Endothelial cell of umbilical vein (primary cell): Measurements from ENCODE around the gene FER. TPM values are rescaled to one million over a fixed set of nuclear protein-coding genes. Genes with fewer than 3 reads are reported as not detected.

ENCODE experiments used
- BruUV-seq: library from RNA; stranded (reverse); fragments of 400-500 nt; replicated peaks from 2 replicates; lab custom pipeline; 2021; lab: Mats Ljungman, UMichigan
- CTCF ChIA-PET: fragments of 300-600, 350-600 bp; sonication (Branson Sonifier 250); formaldehyde crosslinking; loops from one replicate; lab custom pipeline; 2021; ENCODE audit warnings: antibody characterized with exemption, inconsistent platforms; lab: Charles Lee
- POLR2A ChIA-PET: fragments of 300-600, 350-600 bp; sonication (Branson Sonifier 250); formaldehyde crosslinking; loops from one replicate; lab custom pipeline; 2021; ENCODE audit warnings: antibody characterized with exemption, inconsistent platforms; lab: Charles Lee
- DNase-seq: peaks from one replicate; pipeline ENCODE4 v3.0.0-alpha.2; 2011; ENCODE audit warnings: low read depth, low spot score
- FAIRE-seq: peaks from 2 replicates; lab custom pipeline; 2011; peaks lifted over from hg19 to GRCh38; lab: Jason Lieb, UNC
- H2AFZ ChIP-seq: 2 replicates; pipeline ENCODE4 v1.6.0; 2012; ENCODE audit warnings: low read depth, low read length, control low read depth, inconsistent platforms
- H3K27ac ChIP-seq: 2 replicates; pipeline ENCODE4 v1.5.1; 2011; ENCODE audit warnings: low read depth, mild to moderate bottlenecking, control low read depth, low read length, moderate library complexity; ENCODE audit not compliant: insufficient read depth
- H3K27me3 ChIP-seq, 2 experiments: 2 replicates each; pipeline versions ENCODE4 v1.6.0 to v1.6.1; 2011; ENCODE audit warnings: low read length in 2 of 2, mixed read lengths in 1 of 2; ENCODE audit not compliant: control insufficient read depth in 2 of 2, insufficient read depth in 2 of 2
- H3K36me3 ChIP-seq, 2 experiments: 2 replicates in 1 of 2; 3 replicates in 1 of 2; pipeline ENCODE4 v1.5.1; 2011; ENCODE audit warnings: low read length in 2 of 2, mild to moderate bottlenecking in 1 of 2, moderate library complexity in 1 of 2; ENCODE audit not compliant: control insufficient read depth in 2 of 2, insufficient read depth in 2 of 2; ENCODE audit errors: extremely low read depth in 1 of 2
- H3K4me1 ChIP-seq: 3 replicates; pipeline ENCODE4 v1.5.1; 2011; ENCODE audit warnings: mild to moderate bottlenecking, low read length; ENCODE audit not compliant: control insufficient read depth, insufficient read depth; ENCODE audit errors: extremely low read depth
- H3K4me2 ChIP-seq: 2 replicates; pipeline ENCODE4 v1.6.1; 2011; ENCODE audit warnings: low read length, control low read depth, mixed read lengths; ENCODE audit not compliant: insufficient read depth
- H3K4me3 ChIP-seq, 3 experiments: fragments of 200-600 bp in 1 of 3; sonication (generic), shearing (Covaris generic) in 1 of 3; replicated peaks in 1 of 3; 2 replicates each; pipeline ENCODE4 v1.5.1; 2011 to 2016; ENCODE audit warnings: control low read depth in 3 of 3, low read length in 3 of 3, mild to moderate bottlenecking in 2 of 3, inconsistent platforms in 1 of 3, low read depth in 1 of 3, moderate library complexity in 1 of 3; ENCODE audit not compliant: insufficient read depth in 1 of 3
- H3K79me2 ChIP-seq: 2 replicates; pipeline ENCODE4 v1.6.0; 2012; ENCODE audit warnings: low read length, inconsistent platforms; ENCODE audit not compliant: control insufficient read depth, insufficient read depth
- H3K9ac ChIP-seq: replicated peaks from 2 replicates; pipeline ENCODE3; 2011; ENCODE audit warnings: low read length, control low read depth; ENCODE audit not compliant: insufficient read depth; ENCODE audit errors: extremely low read depth
- H3K9me1 ChIP-seq: replicated peaks from 3 replicates; pipeline ENCODE4 v1.6.0; 2011; ENCODE audit warnings: mild to moderate bottlenecking, low read length; ENCODE audit not compliant: control insufficient read depth, insufficient read depth; ENCODE audit errors: extremely low read depth
- H3K9me3 ChIP-seq: replicated peaks from 2 replicates; pipeline ENCODE4 v1.5.1; 2012; ENCODE audit warnings: low read length, inconsistent platforms; ENCODE audit not compliant: control insufficient read depth, insufficient read depth
- H4K20me1 ChIP-seq: replicated peaks from 2 replicates; pipeline ENCODE3; 2011; ENCODE audit warnings: mild to moderate bottlenecking, low read length; ENCODE audit not compliant: control insufficient read depth, insufficient read depth; ENCODE audit errors: extremely low read depth
- EZH2 ChIP-seq: IDR thresholded peaks from 2 replicates; pipeline ENCODE4 v1.6.1; 2012; ENCODE audit warnings: borderline replicate concordance, low read depth, mild to moderate bottlenecking, moderate library complexity, low read length, inconsistent platforms; ENCODE audit not compliant: severe bottlenecking
- FOS ChIP-seq: IDR thresholded peaks from 2 replicates; pipeline ENCODE4 v1.6.1; 2011; ENCODE audit warnings: mild to moderate bottlenecking, low read length, moderate library complexity, borderline replicate concordance; ENCODE audit not compliant: insufficient read depth
- GATA2 ChIP-seq: IDR thresholded peaks from 2 replicates; pipeline ENCODE4 v1.7.0; 2011; ENCODE audit warnings: low read depth, mild to moderate bottlenecking, moderate library complexity, mixed read lengths, low read length; ENCODE audit not compliant: insufficient read length, insufficient read depth
- JUN ChIP-seq: IDR thresholded peaks from 2 replicates; pipeline ENCODE4 v1.6.1; 2011; ENCODE audit warnings: borderline replicate concordance, low read depth; ENCODE audit not compliant: insufficient read length, insufficient read depth
- MAX ChIP-seq: IDR thresholded peaks from 2 replicates; pipeline ENCODE4 v1.6.1; 2011; ENCODE audit not compliant: insufficient read depth, insufficient read length
- POLR2A ChIP-seq: IDR thresholded peaks from 2 replicates; pipeline ENCODE4 v1.6.1; 2012; ENCODE audit warnings: low read depth, mild to moderate bottlenecking, control low read depth, low read length
- POLR2AphosphoS5 ChIP-seq: IDR thresholded peaks from 2 replicates; pipeline ENCODE4 v1.6.1; 2012; ENCODE audit warnings: low read depth, mild to moderate bottlenecking, control low read depth, low read length, moderate library complexity; ENCODE audit not compliant: insufficient read depth
- dilution Hi-C: fragments of 300-500 bp; cut with MboI; formaldehyde crosslinking; loops from one replicate; pipeline ENCODE4 v1.15.0; 2019; ENCODE audit warnings: low sequenced_read_pairs; ENCODE audit not compliant: extremely low pct_ligation_motif_present
- intact Hi-C: fragments of 100-400 bp; cut with micrococcal nuclease; formaldehyde crosslinking; loops from one replicate; pipeline ENCODE4 v1.10.0; 2022
- polyA plus RNA-seq, 4 experiments: library from polyadenylated mRNA; depleted of rRNA in 3 of 4; stranded (reverse) in 3 of 4; unstranded in 1 of 4; fragments of >200 nt; gene quantifications; 2 replicates each; pipeline versions ENCODE4 v1.2.1 to v1.2.3, GENCODE V29; 2011 to 2012; ENCODE audit warnings: missing spikeins in 1 of 4
- total RNA-seq: library from RNA; stranded (reverse); gene quantifications from 2 replicates; pipeline ENCODE4 v1.2.3, GENCODE V29; 2021

Gene FER
- total and polyA plus RNA-seq, 2 donors (not counting 3 experiments of a cell fraction or from before 2014, with no cell fraction given): 2.3 to 27.5 TPM

- TF ChIP-seq GATA2: peak; percentile 52
- TF ChIP-seq EZH2: no peak
- TF ChIP-seq FOS: peak; percentile 95
- TF ChIP-seq POLR2AphosphoS5: peak; percentile 77
- TF ChIP-seq MAX: no peak
- no peak for TF ChIP-seq POLR2A
- peak; percentile 86 for TF ChIP-seq JUN
- no peaks in the 10 kb centered on the region for H3K9me1 ChIP-seq
- H3K9me3 ChIP-seq: no peaks in the 10 kb centered on the region
- H3K27me3 ChIP-seq: no peaks in the 10 kb centered on the region
- peak overlapping the region; percentile 89 for H3K27ac ChIP-seq
- H3K36me3 ChIP-seq: no peaks in the 10 kb centered on the region
- POLR2A ChIA-PET: interaction anchor here (0.6 to 0.7 kb wide), 3 partner anchors 21 to 378 kb away, joined by 3 to 8 read pairs (median 3); no protein-coding TSS in a partner anchor
- H3K4me2 ChIP-seq: peak overlapping the region; percentile 82
- BruUV-seq: TSS peak; percentile 95
- no peaks in the 10 kb centered on the region for H4K20me1 ChIP-seq
- H3K79me2 ChIP-seq: no peaks in the 10 kb centered on the region
- peak; percentile 97 for DNase-seq
- CTCF ChIA-PET: interaction anchor here (0.8 to 1.4 kb wide), 6 partner anchors 68 to 583 kb away, joined by 3 to 7 read pairs (median 3); no protein-coding TSS in a partner anchor
- peaks cover 21% of the 10 kb centered on the region for H3K4me1 ChIP-seq
- FAIRE-seq: peak; percentile 93
- intact Hi-C loops (loop anchor here (1.0 to 10.0 kb wide), 7 partner anchors 68 to 589 kb away; no protein-coding TSS in a partner anchor), dilution Hi-C loops (no loop called here)
- peak overlapping the region in 1 of 3 experiments; percentile 16 for H3K4me3 ChIP-seq
- peak overlapping the region; percentile 72 for H3K9ac ChIP-seq
- H2AFZ ChIP-seq: peak overlapping the region; percentile 45
Measured at GRCh38 chr5:109105631-109106267, 358.1 kb downstream of the FER start.
